Prostate gland (tissue), 2 donors: ENCODE data around the gene CPLX1.

Experiments used
- POLR2A ChIP-seq: fragments of 450-650 bp; IDR thresholded peaks from one replicate; pipeline ENCODE4 v1.6.1; 2016; ENCODE audit warnings: antibody characterized with exemption, mild to moderate bottlenecking
- POLR2AphosphoS5 ChIP-seq: sonication (generic); formaldehyde crosslinking; IDR thresholded peaks from one replicate; pipeline ENCODE4 v1.6.1; 2017; ENCODE audit warnings: antibody characterized with exemption
- TF ChIP-seq, protein P1 (sequence below), 4 experiments: fragments of 200-600 bp in 2 of 4; fragments of 450-650 bp in 2 of 4; sonication (generic) in 2 of 4; IDR thresholded peaks; 1 replicate in 3 of 4; 2 replicates in 1 of 4; pipeline ENCODE4 v1.5.1; 2016 to 2019; ENCODE audit warnings: antibody characterized with exemption in 4 of 4, mild to moderate bottlenecking in 2 of 4, moderate library complexity in 2 of 4

DNA sequence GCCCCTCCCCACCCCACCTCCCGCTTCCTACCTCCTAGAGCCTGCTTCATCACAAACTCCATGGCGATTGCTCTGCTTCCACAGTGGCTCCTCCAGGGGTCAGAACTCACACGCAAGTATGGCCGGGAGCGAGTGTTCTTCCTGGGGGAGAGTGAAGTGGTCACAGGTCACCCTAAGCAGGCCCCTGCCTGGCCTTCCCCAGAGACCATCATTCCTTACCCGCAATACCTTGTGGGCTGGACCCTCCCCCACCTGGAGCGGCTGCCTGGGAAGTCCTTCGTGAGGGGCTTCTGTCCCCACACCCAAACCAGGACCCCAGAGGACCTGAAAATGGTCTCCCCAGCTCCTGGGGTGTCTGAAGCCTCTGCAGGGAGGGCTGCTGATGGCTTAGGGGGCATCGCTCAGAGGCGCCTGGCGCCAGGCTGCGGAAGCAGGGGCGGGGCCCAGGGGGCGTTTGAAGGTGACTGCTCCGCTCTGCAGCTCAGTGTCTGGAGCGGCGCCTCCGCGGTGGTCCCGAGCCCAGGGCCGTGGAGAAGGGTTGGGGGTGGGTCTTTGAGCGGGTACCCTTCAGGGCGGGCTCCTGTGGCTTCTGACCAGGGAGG, 1.4 kb downstream of the CPLX1 start:
- TF ChIP-seq, protein P1, sequence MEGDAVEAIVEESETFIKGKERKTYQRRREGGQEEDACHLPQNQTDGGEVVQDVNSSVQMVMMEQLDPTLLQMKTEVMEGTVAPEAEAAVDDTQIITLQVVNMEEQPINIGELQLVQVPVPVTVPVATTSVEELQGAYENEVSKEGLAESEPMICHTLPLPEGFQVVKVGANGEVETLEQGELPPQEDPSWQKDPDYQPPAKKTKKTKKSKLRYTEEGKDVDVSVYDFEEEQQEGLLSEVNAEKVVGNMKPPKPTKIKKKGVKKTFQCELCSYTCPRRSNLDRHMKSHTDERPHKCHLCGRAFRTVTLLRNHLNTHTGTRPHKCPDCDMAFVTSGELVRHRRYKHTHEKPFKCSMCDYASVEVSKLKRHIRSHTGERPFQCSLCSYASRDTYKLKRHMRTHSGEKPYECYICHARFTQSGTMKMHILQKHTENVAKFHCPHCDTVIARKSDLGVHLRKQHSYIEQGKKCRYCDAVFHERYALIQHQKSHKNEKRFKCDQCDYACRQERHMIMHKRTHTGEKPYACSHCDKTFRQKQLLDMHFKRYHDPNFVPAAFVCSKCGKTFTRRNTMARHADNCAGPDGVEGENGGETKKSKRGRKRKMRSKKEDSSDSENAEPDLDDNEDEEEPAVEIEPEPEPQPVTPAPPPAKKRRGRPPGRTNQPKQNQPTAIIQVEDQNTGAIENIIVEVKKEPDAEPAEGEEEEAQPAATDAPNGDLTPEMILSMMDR (IDR thresholded peaks at IDR 0.05): no peak
- TF ChIP-seq POLR2A: no peak
- TF ChIP-seq POLR2AphosphoS5: no peak
